ENCODE results near the gene PTPRJ. TPM values are rescaled to one million over a fixed set of nuclear protein-coding genes. Genes with fewer than 3 reads are reported as not detected.

The PTPRJ gene
- total and polyA plus RNA-seq, 4 donors = 4.1 to 24.7 (median 14.6) TPM

- TF ChIP-seq NR2F2 (IDR thresholded peaks at IDR 0.05) (no peak), TAF1 (conservative IDR thresholded peaks at IDR 0.05) (no peak), YY1 (IDR thresholded peaks at IDR 0.05) (no peak), ZBTB33 (IDR thresholded peaks at IDR 0.05) (no peak)
These were observed 227.5 kb downstream of the PTPRJ start (continued) for GRCh38 chr11:48207881-48208280.

- no peak for DNase-seq (ENCODE audit: low spot score)
- Histone ChIP-seq H3K4me3 (ENCODE audit: low read depth in 1 of 3, low read length in 3 of 3) (no peak overlapping the region), H3K27me3 (ENCODE audit: control insufficient read depth in 4 of 4, insufficient read depth in 4 of 4, low read length in 3 of 4) (peaks cover 0 to 5% (median 0%) of the 10 kb centered on the region in 4 donors), H3K9ac (ENCODE audit: low read depth in 1 of 2, low read length in 2 of 2) (no peak overlapping the region), H3K9me3 (ENCODE audit: control insufficient read depth in 4 of 4, low read length in 3 of 4) (no peaks in the 10 kb centered on the region), H3K36me3 (ENCODE audit: control insufficient read depth in 4 of 4, insufficient read depth in 3 of 4, low read depth in 1 of 4, low read length in 3 of 4) (no peaks in the 10 kb centered on the region), H3K27ac (ENCODE audit: low read depth in 1 of 2, low read length in 2 of 2) (no peak overlapping the region), H3K4me1 (ENCODE audit: control insufficient read depth in 4 of 4, insufficient read depth in 4 of 4, low read length in 3 of 4) (no peaks in the 10 kb centered on the region)
- 31% methylated on average over 7 of the region's 7 CpGs for WGBS
- TF ChIP-seq RAD21 (IDR thresholded peaks at IDR 0.05) = no peak
- TF ChIP-seq CTCF (IDR thresholded peaks at IDR 0.05; ENCODE audit: low read depth, low read length, missing input control) = peak; percentile 7
- no peak for TF ChIP-seq NR2F2 (IDR thresholded peaks at IDR 0.05)
These were observed 229.7 kb downstream of the PTPRJ start for GRCh38 chr11:48210052-48210451.

GRCh38 chr11:48216510-48216909 is 236.2 kb downstream of the PTPRJ start, which contains the start of gene OR4B1:
Gene OR4B1, plus strand, starts transcription at chr11:48216810. Its CDS starts 0 bp downstream, at chr11:48216810.
- Histone ChIP-seq H3K4me1 (ENCODE audit: control insufficient read depth in 4 of 4, insufficient read depth in 4 of 4, low read length in 3 of 4) (no peaks in the 10 kb centered on the region), H3K9ac (ENCODE audit: low read depth in 1 of 2, low read length in 2 of 2) (no peak within 1 kb of the TSS), H3K4me3 (ENCODE audit: low read depth in 1 of 3, low read length in 3 of 3) (no peak within 1 kb of the TSS), H3K36me3 (ENCODE audit: control insufficient read depth in 4 of 4, insufficient read depth in 3 of 4, low read depth in 1 of 4, low read length in 3 of 4) (no peaks in the 10 kb centered on the region), H3K27ac (ENCODE audit: low read depth in 1 of 2, low read length in 2 of 2) (no peak within 1 kb of the TSS), H3K27me3 (ENCODE audit: control insufficient read depth in 4 of 4, insufficient read depth in 4 of 4, low read length in 3 of 4) (no peaks in the 10 kb centered on the region), H3K9me3 (ENCODE audit: control insufficient read depth in 4 of 4, low read length in 3 of 4) (no peaks in the 10 kb centered on the region)
- no peak for TF ChIP-seq TAF1 (conservative IDR thresholded peaks at IDR 0.05)
- TF ChIP-seq FOXA2 (IDR thresholded peaks at IDR 0.05) = no peak
- no peak for TF ChIP-seq FOXA1 (IDR thresholded peaks at IDR 0.05)
- no peak for TF ChIP-seq REST (IDR thresholded peaks at IDR 0.05)
- TF ChIP-seq SP1 (IDR thresholded peaks at IDR 0.05) = no peak
- TF ChIP-seq JUND (IDR thresholded peaks at IDR 0.05) = no peak
- TF ChIP-seq MAX (IDR thresholded peaks at IDR 0.05) = no peak
- no peak for DNase-seq (ENCODE audit: low spot score)
- WGBS = 52% methylated on average over 2 of the region's 2 CpGs

Small RNA genes within 50 kb of the gene (small RNA-seq; reads per million reads assigned to genes)
- not detected for gene MIR3161

Other genes with a start within 250 kb of the PTPRJ start
- gene FNBP4, start 213.2 kb upstream of the PTPRJ start, total RNA-seq = 10 to 100 TPM; 33.2 to 66.8 TPM
- 10 to 100 TPM; 10.9 to 23.9 TPM for gene FNBP4, start 213.2 kb upstream of the PTPRJ start, polyA plus RNA-seq
- gene NUP160, start 132.2 kb upstream of the PTPRJ start, total RNA-seq = 10 to 100 TPM; 27.4 to 36.6 TPM
- gene NUP160, start 132.2 kb upstream of the PTPRJ start, polyA plus RNA-seq = 1 to 10 TPM; 7.0 to 7.5 TPM
- not detected for gene OR4B1, start 236.3 kb downstream of the PTPRJ start, total RNA-seq
- gene OR4B1, start 236.3 kb downstream of the PTPRJ start, polyA plus RNA-seq = not detected

Data from liver (tissue), 10 donors.